ENCODE measurements around the gene SNRPA. TPM values are rescaled to one million over a fixed set of nuclear protein-coding genes. Genes with fewer than 3 reads are reported as not detected.
"Not testable (repeated sequence)": the region's sequence is repeated elsewhere in the genome, so short reads cannot be mapped to it uniquely, and the experiment has no call there.

Gene SNRPA
- total RNA-seq, 1 donor from 2014 or later = 112 TPM

DNA sequence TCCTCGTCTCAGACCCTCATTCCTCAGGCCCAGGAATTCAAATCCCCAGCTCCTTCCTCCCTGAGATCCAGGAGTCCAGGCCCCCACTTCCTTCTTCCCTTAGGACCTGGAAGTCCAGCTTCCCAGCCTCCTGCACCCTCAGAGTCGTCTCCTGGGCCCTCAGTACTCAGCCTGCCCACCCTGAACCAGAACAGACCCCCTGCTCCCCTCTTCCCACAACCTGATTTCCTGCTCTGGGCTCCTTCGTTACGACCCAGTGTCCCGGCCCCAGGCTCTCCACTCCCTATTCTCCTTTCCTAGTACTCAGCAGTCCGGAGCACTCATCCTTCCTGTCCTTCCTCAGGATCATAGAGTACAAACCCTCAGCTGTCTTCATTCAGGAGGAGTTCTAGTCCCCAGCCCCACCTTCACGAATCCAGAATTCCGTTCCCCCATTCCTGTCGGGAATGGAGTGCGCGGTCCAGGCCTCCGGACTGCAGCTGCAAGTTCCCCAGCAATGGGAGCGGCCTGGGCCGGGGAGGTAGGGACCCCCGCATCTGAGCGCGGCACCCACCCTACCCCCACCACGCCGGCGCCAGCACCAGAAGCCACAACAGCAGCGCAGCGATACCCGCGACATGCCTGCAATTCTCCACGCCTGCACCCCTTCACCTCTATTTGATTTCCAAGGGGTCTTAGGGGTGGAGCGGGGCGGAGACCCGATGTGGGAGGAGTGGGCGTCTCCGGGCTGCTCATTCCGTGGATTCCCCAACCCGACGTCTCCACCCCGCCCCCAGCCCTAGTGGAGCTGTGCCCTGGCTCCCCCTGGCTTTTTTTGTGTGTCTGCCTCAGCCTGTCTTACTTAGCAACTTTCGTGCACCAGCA, 60.7 kb downstream of the SNRPA start:
- H3K4me3 ChIP-seq = peak overlapping the region; percentile 45
- peak overlapping the region; percentile 80 for H3K4me2 ChIP-seq
- no peaks in the 10 kb centered on the region for H3K9me3 ChIP-seq (ENCODE audit: low read depth)
- H3K27me3 ChIP-seq = peaks cover 19% of the 10 kb centered on the region
- H3K27ac ChIP-seq = no peak overlapping the region
- peaks cover 15% of the 10 kb centered on the region for H3K27me3 Mint-ChIP-seq (ENCODE audit: insufficient read depth, low read depth)
- peaks cover 32% of the 10 kb centered on the region for H3F3A ChIP-seq (ENCODE audit: low read depth)
- H3K36me3 ChIP-seq = no peaks in the 10 kb centered on the region
- H3K9ac ChIP-seq = no peak overlapping the region
- peak overlapping the region; percentile 47 for H3K27ac Mint-ChIP-seq
- H3K4me1 ChIP-seq = peaks cover 20% of the 10 kb centered on the region
- H3K79me2 ChIP-seq (ENCODE audit: low read depth) = peaks cover 15% of the 10 kb centered on the region
- H2AFZ ChIP-seq (replicated peaks) = no peak overlapping the region
- H3K9me3 Mint-ChIP-seq = no peaks in the 10 kb centered on the region
- peak; percentile 60 for DNase-seq (ENCODE audit: low spot score)
- H4K20me1 ChIP-seq (ENCODE audit: low read depth) = peaks cover 34% of the 10 kb centered on the region
- TF ChIP-seq EZH2phosphoT487 (IDR thresholded peaks at IDR 0.05) (no peak), EZH2 (IDR thresholded peaks at IDR 0.05) (no peak), CTCF (IDR thresholded peaks at IDR 0.05) (no peak)
- peaks cover 8% of the 10 kb centered on the region for H3K36me3 Mint-ChIP-seq
- peak overlapping the region; percentile 81 for H3K4me3 Mint-ChIP-seq
- H3K4me1 Mint-ChIP-seq = peaks cover 53% of the 10 kb centered on the region

DNA sequence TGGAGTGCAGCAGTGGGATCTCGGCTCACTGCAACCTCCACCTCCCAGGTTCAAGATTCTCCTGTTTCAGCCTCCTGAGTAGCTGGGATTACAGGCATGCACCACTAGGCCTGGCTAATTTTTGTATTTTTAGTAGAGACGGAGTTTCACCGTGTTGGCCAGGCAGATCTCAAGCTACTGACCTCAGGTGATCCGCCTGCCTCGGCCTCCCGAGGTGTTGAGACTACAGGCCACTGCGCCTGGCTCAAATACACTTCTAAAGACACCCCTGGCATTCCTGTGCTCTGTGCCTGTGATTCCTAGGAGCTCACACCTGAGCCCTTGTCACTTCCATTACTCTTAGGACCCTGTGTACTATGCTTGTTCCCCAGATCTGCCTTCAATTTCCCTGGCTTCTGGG, 61.6 kb downstream of the SNRPA start:
- Histone ChIP-seq H3K4me1 (peaks cover 20% of the 10 kb centered on the region), H3F3A (ENCODE audit: low read depth) (peaks cover 31% of the 10 kb centered on the region), H3K4me2 (peak overlapping the region; percentile 80), H3K27me3 (peaks cover 24% of the 10 kb centered on the region), H4K20me1 (ENCODE audit: low read depth) (peaks cover 27% of the 10 kb centered on the region)
- not testable (repeated sequence) for H3K27ac Mint-ChIP-seq; H3K9ac ChIP-seq; H3K4me3 ChIP-seq; H3K9me3 ChIP-seq (ENCODE audit: low read depth); H2AFZ ChIP-seq (replicated peaks); H3K9me3 Mint-ChIP-seq; H3K36me3 ChIP-seq; H3K79me2 ChIP-seq (ENCODE audit: low read depth); DNase-seq (ENCODE audit: low spot score); H3K27ac ChIP-seq; H3K36me3 Mint-ChIP-seq
- Mint-ChIP-seq H3K27me3 (ENCODE audit: insufficient read depth, low read depth) (peaks cover 15% of the 10 kb centered on the region), H3K4me3 (peak overlapping the region; percentile 81), H3K4me1 (peaks cover 44% of the 10 kb centered on the region)

- Mint-ChIP-seq H3K27ac (no peak overlapping the region), H3K36me3 (peaks cover 2% of the 10 kb centered on the region), H3K27me3 (ENCODE audit: insufficient read depth, low read depth) (peaks cover 15% of the 10 kb centered on the region), H3K9me3 (no peaks in the 10 kb centered on the region), H3K4me1 (peaks cover 41% of the 10 kb centered on the region), H3K4me3 (peak overlapping the region; percentile 81)
- DNase-seq (ENCODE audit: low spot score) = no peak
- Histone ChIP-seq H3F3A (ENCODE audit: low read depth) (peaks cover 31% of the 10 kb centered on the region), H2AFZ (replicated peaks) (no peak overlapping the region), H3K4me1 (peaks cover 20% of the 10 kb centered on the region), H4K20me1 (ENCODE audit: low read depth) (peaks cover 21% of the 10 kb centered on the region), H3K4me3 (no peak overlapping the region), H3K79me2 (ENCODE audit: low read depth) (peaks cover 4% of the 10 kb centered on the region), H3K9ac (no peak overlapping the region), H3K4me2 (no peak overlapping the region), H3K27ac (no peak overlapping the region), H3K36me3 (no peaks in the 10 kb centered on the region), H3K9me3 (ENCODE audit: low read depth) (no peaks in the 10 kb centered on the region), H3K27me3 (peaks cover 28% of the 10 kb centered on the region)
- no peak for TF ChIP-seq EZH2phosphoT487 (IDR thresholded peaks at IDR 0.05)
- TF ChIP-seq EZH2 (IDR thresholded peaks at IDR 0.05) = no peak
- no peak for TF ChIP-seq CTCF (IDR thresholded peaks at IDR 0.05)
These were observed 62.2 kb downstream of the SNRPA start for GRCh38 chr19:40813182-40813581.

Small RNAs within 50 kb of the gene (small RNA-seq; reads per million reads assigned to genes)
- gene RNU6-195P = not detected

Other genes starting within 250 kb of the SNRPA start
- 20.6 and 63.7 TPM in 2 replicates for gene SHKBP1, start 174.3 kb upstream of the SNRPA start, total RNA-seq (ENCODE audit: low replicate concordance)
- gene LTBP4, start 149.8 kb upstream of the SNRPA start, total RNA-seq (ENCODE audit: low replicate concordance) = 24.7 and 70.0 TPM in 2 replicates
- 6.4 and 19.8 TPM in 2 replicates for gene NUMBL, start 60.6 kb upstream of the SNRPA start, total RNA-seq (ENCODE audit: low replicate concordance)
- 27.7 and 89.7 TPM in 2 replicates for gene COQ8B, start 34.3 kb upstream of the SNRPA start, total RNA-seq (ENCODE audit: low replicate concordance)
- 6.5 and 12.4 TPM in 2 replicates for gene ITPKC, start 34.1 kb upstream of the SNRPA start, total RNA-seq (ENCODE audit: low replicate concordance)
- gene ACTMAP, start 726 bp upstream of the SNRPA start, total RNA-seq (ENCODE audit: low replicate concordance) = 1.9 and 4.3 TPM in 2 replicates
- gene MIA, start 24.3 kb downstream of the SNRPA start, total RNA-seq (ENCODE audit: low replicate concordance) = not detected in 2 replicates
- 12.9 and 27.0 TPM in 2 replicates for gene RAB4B, start 27.0 kb downstream of the SNRPA start, total RNA-seq (ENCODE audit: low replicate concordance)
- gene EGLN2, start 48.0 kb downstream of the SNRPA start, total RNA-seq (ENCODE audit: low replicate concordance) = 27.0 and 97.3 TPM in 2 replicates
- not detected in 2 replicates for gene CYP2A6, start 99.2 kb downstream of the SNRPA start, total RNA-seq (ENCODE audit: low replicate concordance)
- not detected in 2 replicates for gene CYP2A7, start 131.0 kb downstream of the SNRPA start, total RNA-seq (ENCODE audit: low replicate concordance)
- not detected in 2 replicates for gene CYP2B6, start 240.1 kb downstream of the SNRPA start, total RNA-seq (ENCODE audit: low replicate concordance)